Keratinocyte (primary cell): Measurements from ENCODE around the gene RING1. TPM values are rescaled to one million over a fixed set of nuclear protein-coding genes. Genes with fewer than 3 reads are reported as not detected.

Experiments used
- DNase-seq: peaks from one replicate; pipeline ENCODE4 v3.0.0-alpha.2; 2011; ENCODE audit warnings: low read depth, missing footprints, low spot score
- FAIRE-seq: peaks from 2 replicates; lab custom pipeline; 2011; peaks lifted over from hg19 to GRCh38; lab: Jason Lieb, UNC
- H2AFZ ChIP-seq: 2 replicates; pipeline ENCODE4 v1.6.0; 2012; ENCODE audit warnings: low read length, control low read depth, inconsistent platforms; ENCODE audit not compliant: control insufficient read depth
- H3K27ac ChIP-seq: 2 replicates; pipeline ENCODE4 v1.5.1; 2011; ENCODE audit warnings: low read length; ENCODE audit not compliant: control insufficient read depth, insufficient read depth
- H3K27me3 ChIP-seq: 3 replicates; pipeline ENCODE4 v1.6.0; 2011; ENCODE audit warnings: low read length; ENCODE audit not compliant: control insufficient read depth, insufficient read depth; ENCODE audit errors: extremely low read depth
- H3K36me3 ChIP-seq, 2 experiments: 2 replicates in 1 of 2; 3 replicates in 1 of 2; pipeline ENCODE4 v1.5.1; 2011; ENCODE audit warnings: low read length in 2 of 2, mild to moderate bottlenecking in 1 of 2; ENCODE audit not compliant: control insufficient read depth in 2 of 2, insufficient read depth in 2 of 2; ENCODE audit errors: extremely low read depth in 1 of 2
- H3K4me1 ChIP-seq: 3 replicates; pipeline ENCODE4 v1.5.1; 2011; ENCODE audit warnings: low read length; ENCODE audit not compliant: control insufficient read depth, insufficient read depth; ENCODE audit errors: extremely low read depth
- H3K4me2 ChIP-seq: 3 replicates; pipeline ENCODE4 v1.6.0; 2011; ENCODE audit warnings: low read depth, low read length; ENCODE audit not compliant: control insufficient read depth, insufficient read depth; ENCODE audit errors: extremely low read depth
- H3K4me3 ChIP-seq, 3 experiments: fragments of 200-600 bp in 1 of 3; sonication (generic) in 1 of 3; 2 replicates in 2 of 3; 3 replicates in 1 of 3; pipeline ENCODE4 v1.5.1; 2011 to 2016; ENCODE audit warnings: low read length in 3 of 3, mild to moderate bottlenecking in 3 of 3, control low read depth in 2 of 3, inconsistent platforms in 1 of 3, low read depth in 1 of 3, mixed read lengths in 1 of 3, mixed run types in 1 of 3, moderate library complexity in 1 of 3; ENCODE audit not compliant: control insufficient read depth in 2 of 3, insufficient read depth in 2 of 3; ENCODE audit errors: extremely low read depth in 1 of 3
- H3K79me2 ChIP-seq: 2 replicates; pipeline ENCODE4 v1.6.0; 2012; ENCODE audit warnings: low read length; ENCODE audit not compliant: control insufficient read depth, insufficient read depth
- H3K9ac ChIP-seq: 3 replicates; pipeline ENCODE4 v1.6.0; 2011; ENCODE audit warnings: low read length; ENCODE audit not compliant: control insufficient read depth, insufficient read depth; ENCODE audit errors: extremely low read depth
- H3K9me1 ChIP-seq: 3 replicates; pipeline ENCODE4 v1.6.0; 2011; ENCODE audit warnings: low read length; ENCODE audit not compliant: control insufficient read depth, insufficient read depth; ENCODE audit errors: extremely low read depth
- H3K9me3 ChIP-seq: 2 replicates; pipeline ENCODE4 v1.5.1; 2012; ENCODE audit warnings: low read depth, low read length; ENCODE audit not compliant: control insufficient read depth
- H4K20me1 ChIP-seq: 3 replicates; pipeline ENCODE4 v1.6.0; 2011; ENCODE audit warnings: low read length; ENCODE audit not compliant: control insufficient read depth, insufficient read depth; ENCODE audit errors: extremely low read depth
- CTCF ChIP-seq, 3 experiments: IDR thresholded peaks in 1 of 3; conservative IDR thresholded peaks in 1 of 3; optimal IDR thresholded peaks in 1 of 3; 2 replicates in 2 of 3; 3 replicates in 1 of 3; pipeline versions ENCODE3 to v1.5.1; 2011; ENCODE audit warnings: low read length in 3 of 3, mild to moderate bottlenecking in 3 of 3, moderate library complexity in 2 of 3, control low read depth in 1 of 3, inconsistent platforms in 1 of 3; ENCODE audit not compliant: insufficient read depth in 2 of 3; ENCODE audit errors: extremely low read depth in 1 of 3
- EZH2 ChIP-seq: IDR thresholded peaks from one replicate; pipeline ENCODE4 v1.6.1; 2012; ENCODE audit warnings: inconsistent platforms, mild to moderate bottlenecking, low read length, moderate library complexity
- dilution Hi-C: fragments of 300-500 bp; cut with MboI; formaldehyde crosslinking; loops from one replicate; pipeline ENCODE4 v1.7.0; 2020; ENCODE audit warnings: low sequenced_read_pairs; ENCODE audit not compliant: extremely low pct_ligation_motif_present
- polyA plus RNA-seq, 5 experiments: library from polyadenylated mRNA; depleted of rRNA in 3 of 5; stranded (reverse) in 3 of 5; stranded (forward) in 1 of 5; unstranded in 1 of 5; fragments of >200 nt; gene quantifications; 1 replicate in 1 of 5; 2 replicates in 3 of 5; 3 replicates in 1 of 5; pipeline versions ENCODE4 v1.2.1 to v1.2.3, GENCODE V29; 2011 to 2012; ENCODE audit warnings: missing spikeins in 2 of 5, low read depth in 1 of 5, low replicate concordance in 1 of 5

RING1 gene
- polyA plus RNA-seq, 1 donor (not counting 4 experiments of a cell fraction or from before 2014, with no cell fraction given), result 23.0 TPM

DNA sequence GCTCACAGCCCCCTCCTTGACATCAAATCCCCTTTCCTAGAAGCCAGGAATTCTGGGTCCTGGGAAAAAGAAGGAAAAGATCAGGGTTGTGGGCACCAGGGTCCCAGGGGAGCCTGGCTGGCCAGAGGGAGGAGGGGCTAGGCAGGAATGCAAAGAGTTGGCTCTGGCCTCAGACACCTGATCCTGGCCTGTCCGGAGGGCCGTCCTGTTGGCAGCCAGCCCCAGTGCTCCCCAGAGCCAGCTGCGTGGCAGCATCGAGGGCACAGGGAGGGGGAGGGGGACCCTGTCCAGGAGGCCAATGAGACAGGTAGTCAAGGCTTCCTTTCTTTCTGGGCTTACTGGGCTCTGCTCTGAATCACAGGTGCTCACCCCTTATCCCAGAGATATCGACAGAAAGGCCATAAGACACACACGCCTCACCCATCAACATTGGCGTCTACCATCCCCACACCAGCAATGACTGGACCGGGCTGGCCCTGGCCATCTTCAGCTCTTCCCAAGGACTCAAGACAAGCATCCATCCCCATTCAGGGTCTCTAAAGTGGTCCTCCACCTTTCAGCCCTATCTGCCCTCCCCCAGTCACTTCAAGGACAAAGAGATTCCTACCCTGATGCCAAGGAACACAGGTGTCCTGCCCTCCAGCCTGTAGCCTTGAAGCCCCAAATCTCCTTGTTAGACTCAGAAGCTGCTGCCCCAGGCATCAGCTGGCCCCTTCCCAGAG lies 16.8 kb upstream of the RING1 start:
- Histone ChIP-seq H3K27ac (no peak overlapping the region), H3K79me2 (no peaks in the 10 kb centered on the region), H3K9me1 (no peaks in the 10 kb centered on the region), H2AFZ (no peak overlapping the region), H3K36me3 (peaks cover 7 to 8% of the 10 kb centered on the region in 2 experiments), H3K9me3 (no peaks in the 10 kb centered on the region), H3K4me3 (no peak overlapping the region), H3K9ac (no peak overlapping the region), H3K4me2 (no peak overlapping the region), H3K4me1 (no peaks in the 10 kb centered on the region), H3K27me3 (peaks cover 31% of the 10 kb centered on the region), H4K20me1 (no peaks in the 10 kb centered on the region)
- FAIRE-seq, result no peak
- peak; percentile 72 for TF ChIP-seq EZH2
- TF ChIP-seq CTCF (optimal IDR thresholded peaks at IDR 0.05 in 1 of 3, IDR thresholded peaks at IDR 0.05 in 1 of 3, conservative IDR thresholded peaks at IDR 0.05 in 1 of 3; ENCODE audit: extremely low read depth in 1 of 3, insufficient read depth in 2 of 3, low read length in 3 of 3), result no peak
- dilution Hi-C loops, result no loop called here
- DNase-seq, result no peak

DNA sequence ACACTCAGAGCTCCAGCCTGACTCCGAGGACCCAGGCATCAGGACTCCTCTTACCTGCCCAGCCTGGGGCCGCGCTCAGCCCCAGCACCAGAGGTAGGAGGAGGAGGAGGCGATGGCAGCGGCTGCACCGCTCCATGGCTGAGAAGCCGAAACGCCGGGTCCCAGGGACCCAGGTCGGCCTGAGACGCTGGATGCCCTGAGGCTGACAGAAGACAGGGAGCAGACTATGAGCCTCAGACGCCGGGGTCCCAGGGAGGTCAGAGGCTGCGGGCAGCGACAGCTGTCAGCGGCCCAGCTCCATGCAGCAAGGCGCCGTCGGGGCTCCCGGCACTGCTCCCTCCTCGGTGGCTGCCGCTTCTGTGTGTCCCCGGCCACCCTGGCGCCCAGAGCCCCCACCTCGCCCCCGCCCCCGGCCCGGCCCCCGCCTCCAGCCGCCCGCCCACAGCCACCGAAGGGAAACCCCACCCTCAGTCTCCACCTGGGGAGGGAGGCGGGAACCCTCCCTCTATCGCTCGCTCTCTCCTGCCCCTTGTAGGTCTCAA lies 16.1 kb upstream of the RING1 start, which contains the start of gene COL11A2:
Gene COL11A2 (minus strand): TSS at position 363 of the 542 bp plus-strand sequence. CDS start 227 bp downstream, at position 136.
- FAIRE-seq (no peak), DNase-seq (no peak)
- H4K20me1 ChIP-seq, result peaks cover under 1% of the 10 kb centered on the region
- dilution Hi-C loops, result no loop called here
- no peak within 1 kb of the TSS for H3K9ac ChIP-seq
- H3K4me3 ChIP-seq, result peak within 1 kb of the TSS in 1 of 3 experiments; percentile 19
- TF ChIP-seq EZH2 (peak; percentile 96), CTCF (optimal IDR thresholded peaks at IDR 0.05 in 1 of 3, IDR thresholded peaks at IDR 0.05 in 1 of 3, conservative IDR thresholded peaks at IDR 0.05 in 1 of 3; ENCODE audit: extremely low read depth in 1 of 3, insufficient read depth in 2 of 3, low read length in 3 of 3) (no peak)
- no peaks in the 10 kb centered on the region for H3K4me1 ChIP-seq
- no peaks in the 10 kb centered on the region for H3K9me3 ChIP-seq
- peak within 1 kb of the TSS; percentile 35 for H3K4me2 ChIP-seq
- no peak within 1 kb of the TSS for H3K27ac ChIP-seq
- H3K27me3 ChIP-seq, result peaks cover 31% of the 10 kb centered on the region
- no peaks in the 10 kb centered on the region for H3K9me1 ChIP-seq
- peaks cover 9 to 11% of the 10 kb centered on the region in 2 experiments for H3K36me3 ChIP-seq
- no peaks in the 10 kb centered on the region for H3K79me2 ChIP-seq
- H2AFZ ChIP-seq, result no peak within 1 kb of the TSS
